ENCODE measurements around the gene ANKIB1. TPM values are rescaled to one million over a fixed set of nuclear protein-coding genes. Genes with fewer than 3 reads are reported as not detected.
A peak's percentile ranks its signal among the peaks of the same experiment; 100 is the strongest.
"Not testable (repeated sequence)": the region's sequence is repeated elsewhere in the genome, so short reads cannot be mapped to it uniquely, and the experiment has no call there.

The ANKIB1 gene
- total RNA-seq = 10 to 100 TPM; 54.9 to 59.3 TPM
- long read RNA-seq, donor 1, full-length matches to known transcripts = 3 of 17 reads
- long read RNA-seq, donor 1, partial matches to known transcripts = 3 of 17 reads
- long read RNA-seq, donor 1, other reads (novel, unspliced or antisense) = 11 of 17 reads
- long read RNA-seq, donor 2, partial matches to known transcripts = 4 of 6 reads
- long read RNA-seq, donor 2, other reads (novel, unspliced or antisense) = 2 of 6 reads

GRCh38 chr7:92245487-92246359, at the start of gene ANKIB1, which contains the start of gene KRIT1:
Gene ANKIB1 (plus strand): TSS chr7:92245974. CDS start chr7:92294979, 49,005 bp downstream.
Gene KRIT1 (minus strand): TSS chr7:92245914. CDS start chr7:92242135, 3,779 bp downstream.
- peak; percentile 95 for DNase-seq (ENCODE audit: low spot score)
- intact Hi-C loops (cut with DNase I) = loop anchor here in 1 of 2 donors (10.0 kb wide), 1 partner anchor 319 kb away; no protein-coding TSS in a partner anchor

- intact Hi-C loops (cut with DNase I) = no loop called here
- no peak for DNase-seq (ENCODE audit: low spot score)
Measured at GRCh38 chr7:92200791-92201190, 45.0 kb upstream of the ANKIB1 start.

- intact Hi-C loops (cut with DNase I) = no loop called here
- no peak for DNase-seq (ENCODE audit: low spot score)
Measured at GRCh38 chr7:92205987-92206386, 39.8 kb upstream of the ANKIB1 start.

GRCh38 chr7:92206672-92207071, 39.1 kb upstream of the ANKIB1 start:
- intact Hi-C loops (cut with DNase I) = no loop called here

DNA sequence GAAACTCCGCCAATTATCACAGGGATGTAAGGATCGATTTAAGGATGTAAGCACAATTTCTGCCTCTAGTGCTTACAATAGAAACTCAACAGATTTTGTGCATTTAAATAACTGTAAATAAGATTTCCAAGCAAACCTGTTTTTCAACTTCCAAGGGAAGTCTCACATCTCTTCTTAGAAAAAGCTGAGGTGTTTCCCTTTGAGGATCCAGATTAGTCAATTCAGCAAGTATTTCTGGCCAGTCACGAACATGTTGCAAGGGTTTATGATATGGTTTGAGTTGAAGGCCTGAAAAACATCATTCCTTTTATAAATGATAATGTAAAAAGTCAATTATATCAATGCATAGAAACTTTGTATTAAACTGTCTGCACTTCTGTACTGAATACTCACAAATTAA, 24.0 kb upstream of the ANKIB1 start:
- no peak for DNase-seq (ENCODE audit: low spot score)
- intact Hi-C loops (cut with DNase I) = no loop called here

More at GRCh38 chr7:92206672-92207071, 39.1 kb upstream of the ANKIB1 start:
- no peak for DNase-seq (ENCODE audit: low spot score)

- no peak for DNase-seq (ENCODE audit: low spot score)
- intact Hi-C loops (cut with DNase I) = no loop called here
Measured at GRCh38 chr7:92226981-92227380, 18.8 kb upstream of the ANKIB1 start.

- DNase-seq (ENCODE audit: low spot score) = no peak
- intact Hi-C loops (cut with DNase I) = no loop called here
Measured at GRCh38 chr7:92228100-92228499, 17.7 kb upstream of the ANKIB1 start.

- intact Hi-C loops (cut with DNase I) = no loop called here
Measured at GRCh38 chr7:92228742-92229141, 17.0 kb upstream of the ANKIB1 start.

DNA sequence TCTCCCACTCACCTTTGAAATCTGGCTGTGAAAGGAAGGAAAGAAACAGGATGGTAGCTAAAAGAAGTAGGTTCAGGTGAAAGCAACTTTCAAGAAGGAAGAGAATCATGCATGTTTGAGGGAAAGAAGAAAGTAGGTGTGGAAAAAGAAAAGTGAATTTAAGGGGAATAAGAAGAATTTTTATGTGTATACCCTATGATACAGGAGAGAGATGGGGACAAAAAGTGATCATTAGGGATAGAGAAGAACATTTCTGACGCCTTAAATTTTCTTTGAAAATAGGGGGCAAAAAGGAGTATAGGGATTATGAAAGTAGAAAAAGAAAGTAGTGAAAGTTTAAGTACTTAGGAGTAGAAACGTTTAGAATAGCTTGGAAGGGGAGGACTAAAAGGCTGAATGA, 15.2 kb upstream of the ANKIB1 start:
- no peak for DNase-seq (ENCODE audit: low spot score)
- intact Hi-C loops (cut with DNase I) = no loop called here

More at GRCh38 chr7:92228742-92229141, 17.0 kb upstream of the ANKIB1 start:
- no peak for DNase-seq (ENCODE audit: low spot score)

DNA sequence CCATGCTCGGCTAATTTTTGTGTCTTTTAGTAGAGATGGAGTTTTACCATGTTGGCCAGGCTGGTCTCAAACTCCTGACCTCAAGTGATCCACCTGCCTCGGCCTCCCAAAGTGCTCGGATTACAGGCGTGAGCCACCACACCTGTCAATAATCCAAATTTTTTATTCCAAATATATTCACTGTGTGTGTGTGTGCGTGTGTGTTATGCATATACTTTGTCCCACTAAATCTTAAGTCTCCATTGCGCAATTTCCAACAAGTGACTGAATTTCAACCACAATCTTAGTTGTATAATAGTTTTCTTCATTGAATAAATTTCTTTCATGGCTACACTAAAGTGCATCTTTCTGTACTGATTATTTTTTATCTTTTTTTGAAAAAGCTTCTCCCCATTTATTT, 2.8 kb upstream of the ANKIB1 start:
- intact Hi-C loops (cut with DNase I) = loop anchor here in 1 of 2 donors (10.0 kb wide), 1 partner anchor 322 kb away; no protein-coding TSS in a partner anchor
- no peak for DNase-seq (ENCODE audit: low spot score)

DNA sequence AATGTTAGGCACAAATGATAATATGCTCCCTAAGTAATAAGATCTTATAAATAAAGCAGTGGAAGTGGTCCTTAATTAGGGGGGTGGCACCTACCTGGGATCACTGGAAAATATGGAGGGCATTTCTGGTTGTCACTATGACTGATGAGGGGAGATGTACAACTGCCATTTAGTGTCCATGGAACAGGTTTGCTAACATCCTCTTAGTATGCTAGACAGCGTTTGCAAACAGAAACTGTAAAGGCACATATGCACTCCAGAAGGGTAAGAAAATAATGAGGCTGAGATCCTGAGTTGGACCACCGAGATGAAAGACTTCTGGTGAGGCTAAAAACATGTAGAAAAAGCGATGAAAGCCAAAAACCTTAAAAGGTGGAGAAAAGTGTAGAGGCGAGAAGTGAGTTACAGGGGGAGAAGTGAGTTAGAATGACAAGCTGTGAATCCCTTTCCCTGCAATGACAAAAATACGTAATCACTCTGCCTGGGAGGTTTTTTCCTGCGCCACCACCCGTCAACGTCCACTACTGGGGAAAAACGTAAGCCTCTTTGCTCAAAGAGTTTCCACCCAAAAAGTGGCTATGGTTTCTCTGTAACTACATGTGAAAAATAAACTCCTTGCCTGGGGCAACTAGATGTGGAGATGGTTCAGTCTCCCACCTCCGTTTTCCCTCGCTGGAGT, 827 bp upstream of the ANKIB1 start:
- intact Hi-C loops (cut with DNase I) = loop anchor here in 1 of 2 donors (10.0 kb wide), 1 partner anchor 320 kb away; no protein-coding TSS in a partner anchor
- DNase-seq (ENCODE audit: low spot score) = no peak

GRCh38 chr7:92246360-92247101, 757 bp downstream of the ANKIB1 start:
- no peak for DNase-seq (ENCODE audit: low spot score)
- intact Hi-C loops (cut with DNase I) = loop anchor here in 1 of 2 donors (10.0 kb wide), 1 partner anchor 318 kb away; no protein-coding TSS in a partner anchor

GRCh38 chr7:92250603-92251002, 4.8 kb downstream of the ANKIB1 start:
- intact Hi-C loops (cut with DNase I) = no loop called here
- DNase-seq (ENCODE audit: low spot score) = no peak

DNA sequence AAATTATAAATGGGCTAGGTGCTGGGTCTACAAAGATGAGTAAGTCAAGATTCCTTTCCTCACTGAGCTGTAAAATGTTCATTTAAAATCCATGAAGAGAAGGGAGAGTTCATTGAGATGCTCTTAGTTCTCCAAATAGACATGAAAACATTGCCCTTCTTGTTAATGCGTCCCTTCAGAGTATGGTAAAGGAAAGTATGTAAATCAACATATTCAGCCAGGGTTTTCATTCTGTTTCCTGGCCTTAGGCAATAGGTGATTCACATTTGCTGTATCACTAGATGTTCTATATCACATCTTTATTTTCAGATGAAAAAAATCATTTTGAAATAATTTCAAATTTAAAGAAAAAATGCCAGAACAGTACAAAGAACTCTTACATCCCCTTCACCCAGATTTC, 5.4 kb downstream of the ANKIB1 start:
- intact Hi-C loops (cut with DNase I) = no loop called here

GRCh38 chr7:92253251-92253650, 7.5 kb downstream of the ANKIB1 start:
- no peak for DNase-seq (ENCODE audit: low spot score)
- intact Hi-C loops (cut with DNase I) = no loop called here

More for the DNA sequence above, 5.4 kb downstream of the ANKIB1 start:
- no peak for DNase-seq (ENCODE audit: low spot score)

DNA sequence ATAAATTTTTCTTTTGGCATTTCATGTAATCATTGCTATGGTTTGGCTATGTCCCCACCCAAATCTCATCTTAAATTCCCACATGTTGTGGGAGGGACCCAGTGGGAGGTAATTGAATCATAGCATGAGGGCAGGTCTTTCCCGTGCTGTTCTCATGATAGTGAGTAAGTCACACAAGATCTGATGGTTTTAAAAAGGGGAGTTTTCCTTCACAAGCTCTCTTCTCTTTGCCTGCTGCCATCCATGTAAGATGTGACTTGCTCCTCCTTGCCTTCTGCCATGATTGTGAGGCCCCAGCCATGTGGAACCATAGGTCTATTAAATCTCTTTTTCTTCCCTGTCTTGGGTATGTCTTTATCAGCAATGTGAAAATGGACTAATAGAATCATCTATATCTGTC, 9.0 kb downstream of the ANKIB1 start:
- intact Hi-C loops (cut with DNase I); DNase-seq (ENCODE audit: low spot score): not testable (repeated sequence)

DNA sequence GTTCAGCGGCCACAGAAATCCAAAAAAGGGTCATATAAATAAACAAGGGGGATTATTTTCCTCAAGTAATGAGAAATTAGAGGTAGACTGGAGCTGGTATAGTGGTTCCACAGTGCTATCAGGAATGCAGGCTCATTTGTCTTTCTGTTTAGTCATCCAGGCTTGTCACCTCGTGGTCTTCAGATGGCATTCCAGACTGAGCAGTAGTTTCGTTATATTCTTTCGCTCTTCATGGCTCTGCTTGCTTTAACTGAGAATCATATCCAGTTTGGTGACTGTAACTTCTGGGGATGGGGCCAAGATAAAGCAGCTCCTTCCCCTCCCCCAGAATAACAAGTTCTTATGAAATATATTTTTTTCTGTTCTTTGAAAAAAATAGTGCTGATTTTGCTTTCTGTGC, 9.5 kb downstream of the ANKIB1 start:
- no peak for DNase-seq (ENCODE audit: low spot score)
- intact Hi-C loops (cut with DNase I) = no loop called here

DNA sequence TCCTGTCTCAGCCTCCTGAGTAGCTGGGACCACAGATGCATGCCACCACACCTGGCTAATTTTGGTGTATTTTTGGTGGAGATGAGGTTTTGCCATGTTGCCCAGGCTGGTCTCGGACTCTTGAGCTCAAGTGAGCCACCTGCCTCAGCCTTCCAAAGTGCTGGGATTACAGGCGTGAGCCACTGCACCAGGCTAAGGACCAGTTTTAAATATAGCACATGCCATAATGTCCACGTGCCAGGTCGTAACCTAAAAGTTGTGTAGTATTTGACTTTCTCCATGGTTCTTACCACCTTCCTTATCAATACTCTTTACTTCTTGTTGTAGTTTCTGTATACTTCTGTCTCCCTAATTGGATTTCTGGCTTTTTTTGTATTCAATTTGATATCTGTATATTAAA, 13.3 kb downstream of the ANKIB1 start:
- intact Hi-C loops (cut with DNase I) = no loop called here
- no peak for DNase-seq (ENCODE audit: low spot score)

Data from posterior vena cava (tissue), 2 donors.